ENCODE measurements around the gene CAMTA1. TPM values are rescaled to one million over a fixed set of nuclear protein-coding genes. Genes with fewer than 3 reads are reported as not detected.
"Not testable (repeated sequence)": the region's sequence is repeated elsewhere in the genome, so short reads cannot be mapped to it uniquely, and the experiment has no call there.

Gene CAMTA1
- total RNA-seq, 2 experiments from 2014 or later, result 43.3 to 46.0 TPM

GRCh38 chr1:6799499-6799898 is 14.2 kb downstream of the CAMTA1 start:
- Mint-ChIP-seq H3K4me1 (ENCODE audit: low read depth) (peaks cover 6% of the 10 kb centered on the region), H3K9me3 (ENCODE audit: insufficient read depth) (no peaks in the 10 kb centered on the region), H3K27ac (no peak overlapping the region), H3K27me3 (ENCODE audit: low read depth) (no peaks in the 10 kb centered on the region), H3K36me3 (ENCODE audit: low read depth) (peaks cover 3% of the 10 kb centered on the region), H3K4me3 (no peak overlapping the region)
- ChIA-PET CTCF (no interaction called here), POLR2A (interaction anchor here (0.7 to 3.1 kb wide), 2 partner anchors 14 to 35 kb away, joined by 3 to 8 read pairs; partner anchors contain the start of gene CAMTA1)
- no peak for DNase-seq
- ATAC-seq, result no peak

GRCh38 chr1:6800745-6801144 is 15.5 kb downstream of the CAMTA1 start:
- POLR2A ChIA-PET, result no interaction called here

DNA sequence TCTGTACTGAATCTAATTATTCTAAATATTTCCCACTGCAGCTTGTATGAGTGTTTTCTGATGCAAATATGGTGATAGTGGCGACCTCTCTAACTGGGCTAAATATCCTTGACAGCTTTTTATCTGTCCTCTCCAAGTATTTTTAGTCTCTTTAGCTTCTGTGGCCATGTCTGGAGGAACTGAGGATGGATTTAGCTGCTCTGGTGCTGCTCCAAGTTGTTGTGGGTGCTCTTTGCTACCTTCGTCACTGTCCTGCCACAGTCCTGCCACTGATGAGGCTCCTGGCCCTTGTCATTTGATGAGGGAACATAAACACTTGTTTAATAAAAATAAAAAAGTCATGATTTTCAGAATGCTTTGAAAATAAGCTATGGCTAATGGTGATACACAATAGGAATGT is 15.9 kb downstream of the CAMTA1 start:
- ChIA-PET CTCF (interaction anchor here (0.8 to 1.8 kb wide), 4 partner anchors 13 to 241 kb away, joined by 3 to 6 read pairs (median 3); no protein-coding TSS in a partner anchor), POLR2A (interaction anchor here (0.6 to 0.7 kb wide), 2 partner anchors 9 to 15 kb away, joined by 4 to 8 read pairs; no protein-coding TSS in a partner anchor)
- Mint-ChIP-seq H3K36me3 (ENCODE audit: low read depth) (no peaks in the 10 kb centered on the region), H3K4me3 (no peak overlapping the region), H3K9me3 (ENCODE audit: insufficient read depth) (no peaks in the 10 kb centered on the region), H3K4me1 (ENCODE audit: low read depth) (peaks cover 17% of the 10 kb centered on the region), H3K27ac (no peak overlapping the region), H3K27me3 (ENCODE audit: low read depth) (no peaks in the 10 kb centered on the region)
- DNase-seq, result no peak
- no peak for ATAC-seq

More at GRCh38 chr1:6800745-6801144, 15.5 kb downstream of the CAMTA1 start:
- no peaks in the 10 kb centered on the region for H3K9me3 Mint-ChIP-seq (ENCODE audit: insufficient read depth)
- DNase-seq (no peak), ATAC-seq (no peak)
- CTCF ChIA-PET, result interaction anchor here (0.8 to 1.0 kb wide), 2 partner anchors 12 to 16 kb away, joined by 3 read pairs; no protein-coding TSS in a partner anchor
- no peaks in the 10 kb centered on the region for H3K27me3 Mint-ChIP-seq (ENCODE audit: low read depth)
- no peak overlapping the region for H3K4me3 Mint-ChIP-seq
- H3K36me3 Mint-ChIP-seq (ENCODE audit: low read depth), result no peaks in the 10 kb centered on the region
- no peak overlapping the region for H3K27ac Mint-ChIP-seq
- peaks cover 13% of the 10 kb centered on the region for H3K4me1 Mint-ChIP-seq (ENCODE audit: low read depth)

- no peak overlapping the region for H3K4me3 Mint-ChIP-seq
- no peak overlapping the region for H3K27ac Mint-ChIP-seq
- H3K36me3 Mint-ChIP-seq (ENCODE audit: low read depth), result no peaks in the 10 kb centered on the region
- no peaks in the 10 kb centered on the region for H3K27me3 Mint-ChIP-seq (ENCODE audit: low read depth)
- CTCF ChIA-PET, result interaction anchor here (1.0 to 1.8 kb wide), 3 partner anchors 17 to 241 kb away, joined by 3 to 6 read pairs (median 3); no protein-coding TSS in a partner anchor
- DNase-seq (no peak), ATAC-seq (no peak)
- H3K4me1 Mint-ChIP-seq (ENCODE audit: low read depth), result peaks cover 21% of the 10 kb centered on the region
- POLR2A ChIA-PET, result interaction anchor here (0.6 to 0.7 kb wide), 2 partner anchors 10 to 14 kb away, joined by 4 to 8 read pairs; no protein-coding TSS in a partner anchor
- H3K9me3 Mint-ChIP-seq (ENCODE audit: insufficient read depth), result no peaks in the 10 kb centered on the region
Measured at GRCh38 chr1:6801966-6802365, 16.7 kb downstream of the CAMTA1 start.

- no peaks in the 10 kb centered on the region for H3K9me3 Mint-ChIP-seq (ENCODE audit: insufficient read depth)
- no peak overlapping the region for H3K27ac Mint-ChIP-seq
- ChIA-PET POLR2A (no interaction called here), CTCF (interaction anchor here (0.8 to 1.8 kb wide), 3 partner anchors 70 to 240 kb away, joined by 3 to 6 read pairs (median 3); no protein-coding TSS in a partner anchor)
- no peaks in the 10 kb centered on the region for H3K36me3 Mint-ChIP-seq (ENCODE audit: low read depth)
- H3K27me3 Mint-ChIP-seq (ENCODE audit: low read depth), result no peaks in the 10 kb centered on the region
- ATAC-seq, result no peak
- peaks cover 21% of the 10 kb centered on the region for H3K4me1 Mint-ChIP-seq (ENCODE audit: low read depth)
- DNase-seq, result no peak
- no peak overlapping the region for H3K4me3 Mint-ChIP-seq
Measured at GRCh38 chr1:6802454-6802853, 17.2 kb downstream of the CAMTA1 start.

- Mint-ChIP-seq H3K4me1 (ENCODE audit: low read depth) (peaks cover 21% of the 10 kb centered on the region), H3K36me3 (ENCODE audit: low read depth) (no peaks in the 10 kb centered on the region), H3K4me3 (no peak overlapping the region), H3K9me3 (ENCODE audit: insufficient read depth) (no peaks in the 10 kb centered on the region), H3K27me3 (ENCODE audit: low read depth) (no peaks in the 10 kb centered on the region), H3K27ac (no peak overlapping the region)
- DNase-seq (no peak), ATAC-seq (no peak)
- CTCF ChIA-PET, result interaction anchor here (0.8 to 1.8 kb wide), 2 partner anchors 84 to 240 kb away, joined by 3 to 6 read pairs; no protein-coding TSS in a partner anchor
- POLR2A ChIA-PET, result no interaction called here
Measured at GRCh38 chr1:6802893-6803292, 17.6 kb downstream of the CAMTA1 start.

DNA sequence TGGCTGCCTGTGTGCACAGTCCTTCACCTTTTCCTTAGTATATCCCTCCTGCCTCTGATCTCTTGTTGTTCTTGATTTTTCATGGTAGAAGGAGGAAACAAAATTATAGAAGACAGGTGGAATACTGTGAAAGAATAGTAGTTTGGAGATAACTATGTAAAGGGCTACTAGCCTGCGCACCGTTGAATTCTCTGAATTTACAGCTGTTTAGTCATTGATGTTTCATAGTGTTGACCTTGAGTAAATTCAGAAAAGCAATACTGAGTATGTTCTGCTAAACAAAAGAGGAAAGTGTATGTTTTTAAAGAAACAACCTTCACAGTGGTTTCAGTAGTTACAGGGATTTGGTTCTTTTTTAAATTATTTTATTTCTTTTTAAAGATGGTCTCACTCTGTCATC is 18.1 kb downstream of the CAMTA1 start:
- peaks cover 21% of the 10 kb centered on the region for H3K4me1 Mint-ChIP-seq (ENCODE audit: low read depth)
- ATAC-seq (no peak), DNase-seq (no peak)
- no peak overlapping the region for H3K27ac Mint-ChIP-seq
- ChIA-PET POLR2A (no interaction called here), CTCF (interaction anchor here (2.0 kb wide), 1 partner anchor 87 kb away, joined by 5 read pairs; no protein-coding TSS in a partner anchor)
- no peaks in the 10 kb centered on the region for H3K27me3 Mint-ChIP-seq (ENCODE audit: low read depth)
- no peaks in the 10 kb centered on the region for H3K36me3 Mint-ChIP-seq (ENCODE audit: low read depth)
- no peak overlapping the region for H3K4me3 Mint-ChIP-seq
- H3K9me3 Mint-ChIP-seq (ENCODE audit: insufficient read depth), result no peaks in the 10 kb centered on the region

GRCh38 chr1:6805004-6805416 is 19.8 kb downstream of the CAMTA1 start:
- Mint-ChIP-seq H3K27me3 (ENCODE audit: low read depth) (no peaks in the 10 kb centered on the region), H3K9me3 (ENCODE audit: insufficient read depth) (no peaks in the 10 kb centered on the region), H3K4me3 (no peak overlapping the region), H3K27ac (no peak overlapping the region), H3K36me3 (ENCODE audit: low read depth) (no peaks in the 10 kb centered on the region), H3K4me1 (ENCODE audit: low read depth) (peaks cover 21% of the 10 kb centered on the region)
- ATAC-seq (no peak), DNase-seq (no peak)
- POLR2A ChIA-PET, result interaction anchor here (1.9 kb wide), 1 partner anchor 20 kb away, joined by 10 read pairs; the partner anchor contains the start of gene CAMTA1
- CTCF ChIA-PET, result interaction anchor here (1.6 to 2.9 kb wide), 3 partner anchors 9 to 266 kb away, joined by 3 to 13 read pairs (median 5); no protein-coding TSS in a partner anchor

DNA sequence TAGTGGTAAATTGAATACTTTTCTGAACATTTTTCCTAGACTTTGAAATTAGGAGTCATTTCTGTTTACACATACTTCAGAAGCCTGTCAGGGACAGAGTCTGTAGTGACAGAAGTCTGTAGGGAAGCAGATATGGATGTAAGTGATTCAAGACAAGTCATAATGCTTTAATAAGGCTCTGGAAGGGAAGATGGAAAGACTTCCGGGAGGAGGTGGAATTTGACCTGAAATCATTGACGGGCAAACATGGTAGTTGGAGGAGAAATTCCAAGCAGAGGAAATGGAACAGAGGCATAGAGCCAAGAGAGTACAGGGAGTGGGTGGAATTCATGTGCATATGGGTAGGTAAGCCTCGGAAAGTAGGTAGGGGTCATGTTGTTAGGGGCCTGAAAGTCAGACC is 22.5 kb downstream of the CAMTA1 start:
- ChIA-PET POLR2A (no interaction called here), CTCF (interaction anchor here (1.3 to 2.9 kb wide), 2 partner anchors 12 to 22 kb away, joined by 4 to 13 read pairs; no protein-coding TSS in a partner anchor)

GRCh38 chr1:6809461-6809860 is 24.2 kb downstream of the CAMTA1 start:
- ATAC-seq (no peak), DNase-seq (no peak)
- Mint-ChIP-seq H3K27me3 (ENCODE audit: low read depth) (no peaks in the 10 kb centered on the region), H3K36me3 (ENCODE audit: low read depth) (no peaks in the 10 kb centered on the region), H3K27ac (no peak overlapping the region), H3K4me3 (no peak overlapping the region), H3K9me3 (ENCODE audit: insufficient read depth) (no peaks in the 10 kb centered on the region), H3K4me1 (ENCODE audit: low read depth) (peaks cover 18% of the 10 kb centered on the region)
- POLR2A ChIA-PET, result no interaction called here
- CTCF ChIA-PET, result no interaction called here

More for the DNA sequence above, 22.5 kb downstream of the CAMTA1 start:
- H3K9me3 Mint-ChIP-seq (ENCODE audit: insufficient read depth), result no peaks in the 10 kb centered on the region
- peaks cover 18% of the 10 kb centered on the region for H3K4me1 Mint-ChIP-seq (ENCODE audit: low read depth)
- H3K4me3 Mint-ChIP-seq, result no peak overlapping the region
- no peak for ATAC-seq
- DNase-seq, result no peak
- H3K27ac Mint-ChIP-seq, result no peak overlapping the region
- no peaks in the 10 kb centered on the region for H3K27me3 Mint-ChIP-seq (ENCODE audit: low read depth)
- no peaks in the 10 kb centered on the region for H3K36me3 Mint-ChIP-seq (ENCODE audit: low read depth)

GRCh38 chr1:6810146-6810734 is 25.0 kb downstream of the CAMTA1 start:
- POLR2A ChIA-PET; ATAC-seq; H3K4me3 Mint-ChIP-seq; H3K27ac Mint-ChIP-seq; H3K36me3 Mint-ChIP-seq (ENCODE audit: low read depth); H3K27me3 Mint-ChIP-seq (ENCODE audit: low read depth); H3K9me3 Mint-ChIP-seq (ENCODE audit: insufficient read depth); DNase-seq; CTCF ChIA-PET: not testable (repeated sequence)
- peaks cover 12% of the 10 kb centered on the region for H3K4me1 Mint-ChIP-seq (ENCODE audit: low read depth)

GRCh38 chr1:6811583-6811982 is 26.3 kb downstream of the CAMTA1 start:
- Mint-ChIP-seq H3K36me3 (ENCODE audit: low read depth) (no peaks in the 10 kb centered on the region), H3K27ac (no peak overlapping the region), H3K4me1 (ENCODE audit: low read depth) (no peaks in the 10 kb centered on the region), H3K27me3 (ENCODE audit: low read depth) (no peaks in the 10 kb centered on the region), H3K9me3 (ENCODE audit: insufficient read depth) (no peaks in the 10 kb centered on the region), H3K4me3 (no peak overlapping the region)
- ATAC-seq (no peak), DNase-seq (no peak)
- CTCF ChIA-PET, result no interaction called here
- POLR2A ChIA-PET, result no interaction called here
